HG03039 (cell line): ENCODE results near the gene MAEL.
A peak's percentile ranks its signal among the peaks of the same experiment; 100 is the strongest.

ENCODE experiments used
- ATAC-seq: cut with Tn5 transposase; IDR thresholded peaks from one replicate; pipeline ENCODE4 v1.9.1; 2021; ENCODE audit warnings: mild to moderate bottlenecking, moderate library complexity; ENCODE audit not compliant: unreplicated experiment

MAEL gene

GRCh38 chr1:167054946-167055630, 66.0 kb downstream of the MAEL start:
- ATAC-seq = no peak

- no peak for ATAC-seq
Measured at GRCh38 chr1:167056529-167057231, 67.6 kb downstream of the MAEL start.

- ATAC-seq = no peak
Measured at GRCh38 chr1:167057241-167057688, 68.2 kb downstream of the MAEL start.

GRCh38 chr1:167059045-167059808, 70.1 kb downstream of the MAEL start:
- ATAC-seq = no peak

- ATAC-seq = no peak
Measured at GRCh38 chr1:167059809-167060107, 70.7 kb downstream of the MAEL start.

GRCh38 chr1:167060141-167061072, 71.3 kb downstream of the MAEL start:
- ATAC-seq = no peak

- ATAC-seq = no peak
Measured at GRCh38 chr1:167061073-167061464, 72.0 kb downstream of the MAEL start.

GRCh38 chr1:167064621-167065020, 75.5 kb downstream of the MAEL start:
- no peak for ATAC-seq

- no peak for ATAC-seq
Measured at GRCh38 chr1:167065471-167065870, 76.4 kb downstream of the MAEL start.

GRCh38 chr1:167066333-167067122, 77.4 kb downstream of the MAEL start:
- ATAC-seq = peak; percentile 60

- ATAC-seq = no peak
Measured at GRCh38 chr1:167067904-167068303, 78.8 kb downstream of the MAEL start.

- no peak for ATAC-seq
Measured at GRCh38 chr1:167068761-167069160, 79.7 kb downstream of the MAEL start.

- ATAC-seq = no peak
Measured at GRCh38 chr1:167071286-167071685, 82.2 kb downstream of the MAEL start.
